Esophagus muscularis mucosa (tissue), 4 donors: Measurements from ENCODE around the gene PLIN5.

ENCODE experiments used
- CTCF ChIP-seq, 3 experiments: fragments of 200-600 bp in 2 of 3; fragments of 450-650 bp in 1 of 3; sonication (generic) in 2 of 3; IDR thresholded peaks; one replicate each; pipeline ENCODE4 v1.5.1; 2017 to 2019; ENCODE audit warnings: antibody characterized with exemption in 3 of 3, mild to moderate bottlenecking in 2 of 3, moderate library complexity in 1 of 3
- EP300 ChIP-seq: sonication (generic); formaldehyde crosslinking; IDR thresholded peaks from one replicate; pipeline ENCODE4 v1.6.1; 2017; ENCODE audit warnings: antibody characterized with exemption
- POLR2A ChIP-seq: fragments of 450-650 bp; IDR thresholded peaks from one replicate; pipeline ENCODE4 v1.6.1; 2017; ENCODE audit warnings: antibody characterized with exemption, moderate library complexity, mild to moderate bottlenecking, low read depth
- POLR2AphosphoS5 ChIP-seq, 2 donors: sonication (generic); formaldehyde crosslinking; IDR thresholded peaks; one replicate each; pipeline ENCODE4 v1.6.1; 2017; ENCODE audit warnings: antibody characterized with exemption in 2 of 2

- TF ChIP-seq CTCF (IDR thresholded peaks at IDR 0.05) (no peak), POLR2A (no peak), EP300 (no peak), POLR2AphosphoS5 (IDR thresholded peaks at IDR 0.05) (no peak)
Measured at GRCh38 chr19:4508698-4509097, 26.3 kb downstream of the PLIN5 start.
